Heart right ventricle (tissue), 16 donors: Measurements from ENCODE around the gene ENKD1. TPM values are rescaled to one million over a fixed set of nuclear protein-coding genes. Genes with fewer than 3 reads are reported as not detected.

Experiments
- ATAC-seq, 8 donors: fragments of 200-7000 bp; cut with Tn5 transposase; one replicate each; pipeline ENCODE4 v1.9.1; 2020; ENCODE audit warnings: mild to moderate bottlenecking in 8 of 8, moderate library complexity in 8 of 8, moderate number of reproducible peaks in 1 of 8
- DNase-seq, 2 donors: peaks; one replicate each; pipeline ENCODE4 v3.0.0-alpha.2; 2020
- H3K27ac ChIP-seq, 10 donors: fragments of 200-600 bp; sonication (generic) in 2 of 10; one replicate each; pipeline versions ENCODE4 v1.5.0 to v1.8.0; 2020 to 2022; ENCODE audit warnings: mild to moderate bottlenecking in 3 of 10
- H3K27me3 ChIP-seq, 7 donors: fragments of 200-600 bp; one replicate each; pipeline ENCODE4 v1.8.0; 2021 to 2022; ENCODE audit warnings: mild to moderate bottlenecking in 2 of 7
- H3K36me3 ChIP-seq, 9 donors: fragments of 200-600 bp; sonication (generic) in 1 of 9; one replicate each; pipeline versions ENCODE4 v1.5.0 to v1.8.0; 2020 to 2022; ENCODE audit warnings: mild to moderate bottlenecking in 2 of 9
- H3K4me1 ChIP-seq, 9 donors: fragments of 200-600 bp; sonication (generic) in 1 of 9; one replicate each; pipeline versions ENCODE4 v1.5.0 to v1.8.0; 2020 to 2022; ENCODE audit warnings: mild to moderate bottlenecking in 4 of 9
- H3K4me3 ChIP-seq, 10 donors: fragments of 200-600 bp; sonication (generic) in 2 of 10; one replicate each; pipeline versions ENCODE4 v1.5.0 to v1.8.0; 2020 to 2022; ENCODE audit warnings: mild to moderate bottlenecking in 7 of 10, moderate library complexity in 2 of 10
- H3K9me3 ChIP-seq, 11 donors: fragments of 200-600 bp in 10 of 11; sonication (generic) in 2 of 11; one replicate each; pipeline versions ENCODE4 v1.5.0 to v1.8.0; 2013 to 2022; ENCODE audit warnings: mild to moderate bottlenecking in 2 of 11, control low read depth in 1 of 11, moderate library complexity in 1 of 11
- WGBS, 2 donors: extraction: QIAGEN DNeasy Blood & Tissue Kit; methylation state at CpG; one replicate each; pipeline ENCODE4 v1.1.7; 2013; ENCODE audit warnings: inconsistent platforms in 1 of 2; 5-methylcytosine and 5-hydroxymethylcytosine counted together
- intact Hi-C, 10 donors: fragments of 100-400 bp; cut with DNase I; formaldehyde crosslinking; loops; one replicate each; pipeline versions ENCODE4 v1.11.1 to v1.14.2; 2022
- polyA plus RNA-seq, 2 donors: library from polyadenylated mRNA; stranded (reverse); fragments of 200-250 nt; gene quantifications; one replicate each; pipeline ENCODE4 v1.2.3, GENCODE V29; 2013
- total RNA-seq, 10 donors: library from RNA; stranded (reverse); fragmentation: NEBNext Ultra II Directional in 3 of 10; extraction: Animal tissue kit (Norgen Biotek cat#: 25700) in 3 of 10; gene quantifications; one replicate each; pipeline versions ENCODE4 v1.2.1 to v1.2.4, GENCODE V29; 2021 to 2023
- TF ChIP-seq, protein P1 (sequence below), 9 donors: fragments of 200-600 bp; sonication (generic) in 2 of 9; IDR thresholded peaks; one replicate each; pipeline versions ENCODE4 v1.5.0 to v1.8.0; 2021 to 2022; ENCODE audit warnings: antibody characterized with exemption in 9 of 9, mild to moderate bottlenecking in 5 of 9, moderate library complexity in 1 of 9
- donor health status: Arrhythmogenic right ventricular cardiomyopathy.
- donor health status: ischemic (EF 13 %, LVEDD 7.1; RV severe dilation, severe dysfunction).
- donor health status: healthy with polysubstance abuse.
- donor health status: DM: no; HTN: yes; CAD: no.
- donor health status: DM: no; HTN: no; CAD: no.
- donor health status: ischemic (EF 25% LVEDD 6.9; RV normal size, moderate dysfunction).
- donor health status: ischemic (EF 25% LVEDD 5.7; RV mildly dilated, moderate dysfunction).
- donor health status: healthy.
- donor health status: DM: yes; HTN: yes; CAD: no.
- donor health status: Ischemic cardiomyopathy.
- donor health status: ischemic (EF 35%, LVEDD 5.7; RV mildly dilated, moderate dysfunction).
- donor health status: nonischemic (EF 11% LVEDD 7.7; RV severe dilation, severe dysfunction).
- donor health status: DM: yes; HTN: yes; CAD: no.
- donor health status: PGD.
- donor health status: ischemic (EF 29% LVEDD 5.4; RV normal size, mild dysfunction).
- donor health status: nonischemic (EF 23%, LVEDD 6.1; RV moderate dilation, normal function).

Gene ENKD1
- total and polyA plus RNA-seq, 12 donors, result 3.6 to 30.9 (median 8.5) TPM

DNA sequence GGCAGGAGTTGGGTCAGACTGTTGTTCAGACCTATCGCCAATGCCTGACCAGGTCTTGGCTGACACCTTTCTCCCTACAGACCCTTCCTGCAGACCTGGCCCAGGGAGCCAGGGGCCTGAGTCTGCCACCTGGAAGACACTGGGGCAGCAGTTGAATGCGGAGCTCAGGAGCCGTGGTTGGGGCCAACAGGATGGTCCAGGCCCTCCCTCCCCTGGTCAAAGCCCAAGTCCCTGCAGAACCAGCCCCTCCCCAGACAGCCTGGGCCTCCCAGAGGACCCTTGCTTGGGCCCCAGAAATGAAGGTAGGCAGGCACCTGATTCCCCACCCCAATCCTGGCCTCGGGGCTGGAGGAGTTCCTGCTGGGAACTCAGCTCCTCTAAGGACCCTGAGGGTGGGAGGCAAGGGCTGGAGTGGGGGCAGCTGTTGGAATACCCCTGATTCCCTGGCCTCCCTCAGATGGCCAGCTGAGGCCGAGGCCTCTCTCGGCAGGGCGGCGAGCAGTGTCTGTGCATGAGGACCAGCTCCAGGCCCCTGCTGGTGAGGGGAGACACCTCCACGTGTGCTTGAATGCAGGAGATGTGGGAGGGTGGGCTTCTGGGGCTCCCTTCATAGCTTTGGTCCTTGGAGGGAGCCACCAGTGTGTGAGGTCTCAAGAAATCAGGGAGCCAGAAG lies 10.1 kb downstream of the ENKD1 start:
- TF ChIP-seq, protein P1, sequence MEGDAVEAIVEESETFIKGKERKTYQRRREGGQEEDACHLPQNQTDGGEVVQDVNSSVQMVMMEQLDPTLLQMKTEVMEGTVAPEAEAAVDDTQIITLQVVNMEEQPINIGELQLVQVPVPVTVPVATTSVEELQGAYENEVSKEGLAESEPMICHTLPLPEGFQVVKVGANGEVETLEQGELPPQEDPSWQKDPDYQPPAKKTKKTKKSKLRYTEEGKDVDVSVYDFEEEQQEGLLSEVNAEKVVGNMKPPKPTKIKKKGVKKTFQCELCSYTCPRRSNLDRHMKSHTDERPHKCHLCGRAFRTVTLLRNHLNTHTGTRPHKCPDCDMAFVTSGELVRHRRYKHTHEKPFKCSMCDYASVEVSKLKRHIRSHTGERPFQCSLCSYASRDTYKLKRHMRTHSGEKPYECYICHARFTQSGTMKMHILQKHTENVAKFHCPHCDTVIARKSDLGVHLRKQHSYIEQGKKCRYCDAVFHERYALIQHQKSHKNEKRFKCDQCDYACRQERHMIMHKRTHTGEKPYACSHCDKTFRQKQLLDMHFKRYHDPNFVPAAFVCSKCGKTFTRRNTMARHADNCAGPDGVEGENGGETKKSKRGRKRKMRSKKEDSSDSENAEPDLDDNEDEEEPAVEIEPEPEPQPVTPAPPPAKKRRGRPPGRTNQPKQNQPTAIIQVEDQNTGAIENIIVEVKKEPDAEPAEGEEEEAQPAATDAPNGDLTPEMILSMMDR (IDR thresholded peaks at IDR 0.05), result no peak
- Histone ChIP-seq H3K9me3 (no peaks in the 10 kb centered on the region), H3K4me3 (no peak overlapping the region), H3K36me3 (peaks cover 0 to 17% (median 0%) of the 10 kb centered on the region in 9 donors), H3K4me1 (peaks cover 13 to 32% (median 25%) of the 10 kb centered on the region in 9 donors), H3K27ac (no peak overlapping the region), H3K27me3 (peaks cover 0 to 47% (median 37%) of the 10 kb centered on the region in 7 donors)
- ATAC-seq (no peak), DNase-seq (no peak)
- intact Hi-C loops, result loop anchor here in 1 of 10 donors (10.0 kb wide), 1 partner anchor 92 kb away; the partner anchor contains the start of gene CTCF
- WGBS, 2 donors, result 86 to 91% methylated on average over 9 of the region's 9 CpGs

DNA sequence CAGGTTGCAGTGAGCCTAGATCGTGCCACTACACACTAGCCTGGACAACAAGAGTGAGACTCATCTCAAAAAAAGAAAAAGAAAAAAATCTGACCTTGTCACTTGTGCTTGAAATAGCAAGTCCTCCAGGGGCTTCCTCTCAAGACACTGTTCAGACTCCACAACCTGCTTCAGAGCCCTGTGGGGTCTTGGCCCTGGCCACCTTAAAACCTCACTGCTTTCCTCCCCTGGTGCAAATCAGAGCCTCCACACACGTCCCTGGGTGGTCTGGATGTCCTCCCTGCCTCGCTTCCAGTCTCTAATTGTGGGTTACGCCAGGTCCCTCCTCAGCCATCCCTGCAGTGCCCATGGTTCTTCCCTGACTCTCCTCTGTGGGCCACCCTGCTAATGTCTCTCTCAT lies 11.2 kb downstream of the ENKD1 start:
- no peak for ATAC-seq
- peaks cover 0 to 17% (median 0%) of the 10 kb centered on the region in 9 donors for H3K36me3 ChIP-seq
- H3K4me3 ChIP-seq, result no peak overlapping the region
- peaks cover 8 to 25% (median 19%) of the 10 kb centered on the region in 9 donors for H3K4me1 ChIP-seq
- no peaks in the 10 kb centered on the region for H3K9me3 ChIP-seq
- DNase-seq, result no peak
- peaks cover 0 to 58% (median 48%) of the 10 kb centered on the region in 7 donors for H3K27me3 ChIP-seq
- H3K27ac ChIP-seq, result no peak overlapping the region
- TF ChIP-seq, protein P1 (IDR thresholded peaks at IDR 0.05), result no peak
- intact Hi-C loops, result loop anchor here in 1 of 10 donors (10.0 kb wide), 1 partner anchor 91 kb away; the partner anchor contains the start of gene CTCF
- WGBS, 2 donors, result 73 to 74% methylated on average over 4 of the region's 4 CpGs

- Histone ChIP-seq H3K9me3 (no peaks in the 10 kb centered on the region), H3K36me3 (peaks cover 0 to 17% (median 0%) of the 10 kb centered on the region in 9 donors), H3K27me3 (peaks cover 0 to 67% (median 57%) of the 10 kb centered on the region in 7 donors), H3K4me1 (peaks cover 8 to 31% (median 16%) of the 10 kb centered on the region in 9 donors), H3K27ac (no peak overlapping the region), H3K4me3 (no peak overlapping the region)
- DNase-seq (peak in 1 of 2 donors; percentile 10), ATAC-seq (no peak)
- WGBS, 2 donors, result 40 to 49% methylated on average over 30 of the region's 30 CpGs
- intact Hi-C loops, result loop anchor here in 2 of 10 donors (5.0 to 10.0 kb wide), 2 partner anchors 90 to 92 kb away; partner anchors contain the start of gene CTCF (in 2 of the 2)
- TF ChIP-seq, protein P1 (IDR thresholded peaks at IDR 0.05), result no peak
Observed at GRCh38 chr16:67654403-67654911, 12.1 kb downstream of the ENKD1 start.

- intact Hi-C loops, result loop anchor here in 2 of 10 donors (5.0 to 10.0 kb wide), 2 partner anchors 89 to 92 kb away; partner anchors contain the start of gene CTCF (in 2 of the 2)
- no peak overlapping the region for H3K27ac ChIP-seq
- 26 to 27% methylated on average over 25 of the region's 25 CpGs for WGBS, 2 donors
- H3K36me3 ChIP-seq, result peaks cover 0 to 17% (median 0%) of the 10 kb centered on the region in 9 donors
- ATAC-seq, result no peak
- peaks cover 3 to 73% (median 63%) of the 10 kb centered on the region in 7 donors for H3K27me3 ChIP-seq
- peak overlapping the region; percentile 9 to 51 (median 38) for H3K4me3 ChIP-seq
- peaks cover 3 to 29% (median 11%) of the 10 kb centered on the region in 9 donors for H3K4me1 ChIP-seq
- DNase-seq, result no peak
- H3K9me3 ChIP-seq, result no peaks in the 10 kb centered on the region
- TF ChIP-seq, protein P1 (IDR thresholded peaks at IDR 0.05), result no peak
Observed at GRCh38 chr16:67653789-67654402, 12.7 kb downstream of the ENKD1 start.
